GM13976 (cell line): ENCODE results near the gene LHFPL3.
"Not testable (repeated sequence)": the region's sequence is repeated elsewhere in the genome, so short reads cannot be mapped to it uniquely, and the experiment has no call there.

Experiments used
- DNase-seq: peaks from one replicate; pipeline ENCODE4 v3.0.0; 2012; ENCODE audit warnings: low spot score
- in situ Hi-C: fragments of 300-500 bp; cut with MboI; formaldehyde crosslinking; loops from one replicate; pipeline ENCODE4 v1.12.0; 2022; ENCODE audit warnings: low sequenced_read_pairs, mixed read lengths, inconsistent platforms; ENCODE audit not compliant: unreplicated experiment
- TF ChIP-seq, protein P1 (sequence below): IDR thresholded peaks from 2 replicates; pipeline ENCODE4 v1.5.1; 2012; ENCODE audit warnings: borderline replicate concordance, mild to moderate bottlenecking; ENCODE audit not compliant: insufficient read depth; ENCODE audit errors: extremely low read depth, missing control alignments, control extremely low read depth

The LHFPL3 gene

DNA sequence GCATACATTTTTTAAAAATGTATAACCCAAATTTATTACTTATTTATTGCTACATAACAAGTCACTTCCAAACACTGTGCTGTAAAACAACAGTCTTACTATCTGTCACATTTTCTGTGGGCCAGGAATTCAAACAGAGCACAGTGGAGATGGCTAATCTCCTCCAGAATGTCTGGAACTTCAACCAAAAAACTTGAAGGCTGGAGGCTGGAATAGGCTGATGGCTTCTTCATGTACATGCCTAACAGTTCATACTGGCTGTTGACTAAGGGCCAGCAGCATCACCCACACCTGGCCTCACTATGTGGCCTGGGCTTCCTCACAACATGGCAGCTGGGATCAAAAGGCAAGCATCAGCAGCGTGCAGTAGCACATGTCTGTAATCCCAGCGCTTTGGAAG lies 593.2 kb downstream of the LHFPL3 start:
- TF ChIP-seq, protein P1, sequence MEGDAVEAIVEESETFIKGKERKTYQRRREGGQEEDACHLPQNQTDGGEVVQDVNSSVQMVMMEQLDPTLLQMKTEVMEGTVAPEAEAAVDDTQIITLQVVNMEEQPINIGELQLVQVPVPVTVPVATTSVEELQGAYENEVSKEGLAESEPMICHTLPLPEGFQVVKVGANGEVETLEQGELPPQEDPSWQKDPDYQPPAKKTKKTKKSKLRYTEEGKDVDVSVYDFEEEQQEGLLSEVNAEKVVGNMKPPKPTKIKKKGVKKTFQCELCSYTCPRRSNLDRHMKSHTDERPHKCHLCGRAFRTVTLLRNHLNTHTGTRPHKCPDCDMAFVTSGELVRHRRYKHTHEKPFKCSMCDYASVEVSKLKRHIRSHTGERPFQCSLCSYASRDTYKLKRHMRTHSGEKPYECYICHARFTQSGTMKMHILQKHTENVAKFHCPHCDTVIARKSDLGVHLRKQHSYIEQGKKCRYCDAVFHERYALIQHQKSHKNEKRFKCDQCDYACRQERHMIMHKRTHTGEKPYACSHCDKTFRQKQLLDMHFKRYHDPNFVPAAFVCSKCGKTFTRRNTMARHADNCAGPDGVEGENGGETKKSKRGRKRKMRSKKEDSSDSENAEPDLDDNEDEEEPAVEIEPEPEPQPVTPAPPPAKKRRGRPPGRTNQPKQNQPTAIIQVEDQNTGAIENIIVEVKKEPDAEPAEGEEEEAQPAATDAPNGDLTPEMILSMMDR: no peak
- in situ Hi-C loops: no loop called here
- no peak for DNase-seq

DNA sequence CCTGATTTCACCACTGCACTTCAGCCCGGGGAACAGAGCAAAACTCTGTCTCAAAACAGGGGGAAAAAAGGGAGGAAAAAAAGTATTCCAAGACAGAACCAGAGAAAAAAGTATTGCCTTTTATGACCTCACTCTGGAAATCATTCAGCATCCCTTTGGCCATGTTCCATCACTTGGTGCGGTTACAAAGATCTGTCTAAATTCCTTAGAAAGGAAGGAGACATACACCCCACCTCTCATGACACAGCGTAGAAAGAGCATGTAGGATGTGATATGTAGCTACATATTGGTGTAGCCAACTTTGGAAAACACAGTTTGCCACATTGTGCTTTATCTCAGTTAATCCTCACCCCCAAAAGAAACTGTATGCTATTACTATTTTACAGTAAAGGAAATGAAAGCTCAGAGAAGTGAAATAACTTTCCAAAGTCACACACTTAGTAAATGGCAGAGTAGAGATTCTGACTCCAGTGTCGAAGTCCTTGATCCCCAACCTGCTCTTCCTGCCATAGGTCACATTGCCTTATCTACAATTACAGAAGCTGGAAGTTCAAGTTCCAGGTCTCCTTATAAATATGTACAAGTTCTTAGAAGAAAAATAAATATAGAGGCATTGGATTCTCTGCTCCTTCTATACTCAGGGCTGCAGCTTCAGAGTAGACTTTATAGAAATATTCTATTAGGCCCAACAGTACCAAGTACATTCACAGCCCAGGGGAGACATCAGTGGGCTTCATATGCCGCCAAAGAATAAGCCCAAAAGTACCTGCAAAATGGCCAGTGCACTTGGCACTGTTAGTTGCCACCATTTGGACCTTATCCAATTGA lies 594.0 kb downstream of the LHFPL3 start:
- no peak for DNase-seq
- TF ChIP-seq, protein P1: no peak
- in situ Hi-C loops: no loop called here

DNA sequence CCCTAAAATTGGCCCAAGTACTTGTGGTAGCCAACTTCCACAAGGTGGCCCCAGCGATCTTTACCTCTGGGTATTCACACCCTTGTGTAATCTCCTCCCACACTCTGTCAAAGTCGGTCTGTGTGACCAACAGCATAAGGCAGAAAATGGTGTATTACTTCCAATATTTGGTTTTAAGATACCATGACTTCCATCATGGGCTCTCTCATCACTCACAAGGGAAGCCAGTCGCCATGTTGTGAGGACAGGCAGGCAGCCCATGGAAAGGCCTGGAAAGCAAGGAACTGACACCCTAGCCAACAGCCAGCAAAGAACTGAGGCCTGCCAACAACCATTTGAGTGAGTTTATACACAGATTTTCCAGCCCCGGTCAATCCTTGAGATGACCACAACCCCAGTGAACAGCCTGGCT lies 594.6 kb downstream of the LHFPL3 start:
- DNase-seq: peak; percentile 64
- TF ChIP-seq, protein P1: peak; percentile 76
- in situ Hi-C loops: no loop called here

DNA sequence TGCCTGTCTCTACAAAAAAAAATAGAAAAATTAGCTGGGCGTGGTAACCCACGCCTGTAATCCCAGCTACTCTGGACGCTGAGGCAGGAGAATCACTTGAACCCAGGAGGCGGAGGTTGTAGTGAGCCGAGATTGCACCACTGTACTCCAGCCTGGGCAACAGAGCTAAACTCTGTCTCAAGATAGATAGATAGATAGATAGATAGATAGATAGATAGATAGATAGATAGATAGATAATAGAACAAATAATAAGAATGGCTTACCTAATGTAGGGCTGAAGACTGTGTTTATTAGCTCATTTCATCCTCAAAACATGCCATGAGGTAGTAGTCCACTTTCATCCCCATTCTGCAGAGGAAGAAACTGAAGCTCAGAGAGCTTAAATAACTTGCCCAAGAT lies 597.8 kb downstream of the LHFPL3 start:
- in situ Hi-C loops, DNase-seq: not testable (repeated sequence)

DNA sequence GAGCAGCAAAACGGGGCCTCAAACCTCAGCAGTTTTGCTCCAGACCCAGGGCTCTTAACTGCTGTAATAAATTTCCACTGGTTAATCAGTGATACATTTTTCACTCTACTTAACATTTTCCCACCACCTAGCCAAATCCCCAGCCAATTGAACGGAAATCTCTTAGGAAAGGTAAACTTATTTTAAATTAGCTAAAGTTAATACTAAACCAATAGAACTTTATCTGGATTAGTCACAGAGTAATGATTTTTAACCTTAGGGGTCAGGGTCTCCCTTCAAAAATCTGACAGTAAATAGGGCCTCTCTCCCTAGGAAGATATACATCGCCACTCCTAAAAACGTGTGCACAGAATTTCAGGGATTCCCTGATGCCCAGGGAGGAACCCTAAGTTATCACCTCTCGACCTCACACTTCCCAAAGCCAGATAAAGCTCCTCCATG lies 598.2 kb downstream of the LHFPL3 start:
- in situ Hi-C loops: no loop called here
- TF ChIP-seq, protein P1: no peak
- DNase-seq: no peak

DNA sequence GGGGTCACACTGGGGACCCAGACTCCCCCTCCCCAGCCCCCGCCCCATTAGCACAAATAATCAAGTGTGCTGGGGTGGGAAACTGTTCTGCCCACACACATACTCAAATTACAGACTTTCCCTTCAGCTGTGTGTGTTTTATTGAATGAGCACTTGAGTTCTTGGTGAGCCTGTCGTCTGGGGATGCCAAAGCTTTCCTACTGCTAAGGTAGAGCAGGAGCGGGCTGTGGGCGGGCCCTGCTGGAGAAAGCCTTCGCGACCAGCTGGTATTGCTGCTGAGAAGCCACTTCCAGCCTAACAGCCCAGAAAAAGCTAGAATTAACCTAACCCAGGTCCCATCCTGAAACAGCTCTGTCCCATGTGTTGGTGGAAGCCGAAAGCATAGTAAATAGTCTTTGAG lies 598.7 kb downstream of the LHFPL3 start:
- in situ Hi-C loops: no loop called here
- TF ChIP-seq, protein P1: no peak
- no peak for DNase-seq

DNA sequence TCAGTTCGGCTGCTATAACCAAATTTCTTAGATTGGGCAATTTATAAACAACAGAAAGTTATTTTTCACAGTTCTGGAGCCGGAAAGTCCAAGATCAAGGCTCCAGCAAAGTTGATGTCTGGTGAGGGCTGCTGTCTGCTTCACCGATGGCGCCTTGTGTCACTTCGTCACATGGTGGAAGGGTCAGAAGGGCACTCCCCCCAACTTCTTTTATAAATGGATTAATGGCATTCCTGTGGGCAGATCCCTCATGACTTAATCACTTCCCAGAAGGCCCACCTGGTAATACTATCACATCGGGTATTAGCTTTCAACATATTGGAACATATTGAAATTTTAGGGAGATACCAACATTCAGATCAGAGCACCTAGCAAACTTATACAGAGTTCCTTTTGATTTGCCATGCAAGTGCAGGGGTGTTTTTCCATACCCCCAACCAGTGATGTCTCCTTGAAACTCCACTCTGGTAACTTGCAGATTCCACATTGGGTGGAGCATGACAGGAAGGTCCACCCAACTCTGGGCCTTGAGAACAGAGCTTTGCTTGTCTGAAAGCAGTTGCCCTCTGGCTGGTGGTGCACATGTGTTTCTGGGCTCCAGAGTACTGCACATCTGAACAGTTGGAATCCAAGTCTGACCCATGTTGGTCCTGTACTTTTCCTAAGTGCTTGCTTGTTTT lies 600.5 kb downstream of the LHFPL3 start:
- DNase-seq: no peak
- TF ChIP-seq, protein P1: no peak
- in situ Hi-C loops: no loop called here
